Left renal pelvis (tissue), 4 donors: Measurements from ENCODE around the gene BECN2. TPM values are rescaled to one million over a fixed set of nuclear protein-coding genes. Genes with fewer than 3 reads are reported as not detected.

Source experiments
- DNase-seq, 4 donors: peaks; one replicate each; pipeline ENCODE4 v3.0.0-alpha.2; 2013; ENCODE audit warnings: low read depth in 4 of 4, low spot score in 3 of 4
- polyA plus RNA-seq, 4 donors: library from polyadenylated mRNA; unstranded; fragments of 120-200 nt; gene quantifications; one replicate each; pipeline ENCODE4 v1.2.1, GENCODE V29; 2013; ENCODE audit not compliant: insufficient read length in 4 of 4

Gene BECN2, protein sequence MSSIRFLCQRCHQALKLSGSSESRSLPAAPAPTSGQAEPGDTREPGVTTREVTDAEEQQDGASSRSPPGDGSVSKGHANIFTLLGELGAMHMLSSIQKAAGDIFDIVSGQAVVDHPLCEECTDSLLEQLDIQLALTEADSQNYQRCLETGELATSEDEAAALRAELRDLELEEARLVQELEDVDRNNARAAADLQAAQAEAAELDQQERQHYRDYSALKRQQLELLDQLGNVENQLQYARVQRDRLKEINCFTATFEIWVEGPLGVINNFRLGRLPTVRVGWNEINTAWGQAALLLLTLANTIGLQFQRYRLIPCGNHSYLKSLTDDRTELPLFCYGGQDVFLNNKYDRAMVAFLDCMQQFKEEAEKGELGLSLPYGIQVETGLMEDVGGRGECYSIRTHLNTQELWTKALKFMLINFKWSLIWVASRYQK
- not detected for polyA plus RNA-seq

DNA sequence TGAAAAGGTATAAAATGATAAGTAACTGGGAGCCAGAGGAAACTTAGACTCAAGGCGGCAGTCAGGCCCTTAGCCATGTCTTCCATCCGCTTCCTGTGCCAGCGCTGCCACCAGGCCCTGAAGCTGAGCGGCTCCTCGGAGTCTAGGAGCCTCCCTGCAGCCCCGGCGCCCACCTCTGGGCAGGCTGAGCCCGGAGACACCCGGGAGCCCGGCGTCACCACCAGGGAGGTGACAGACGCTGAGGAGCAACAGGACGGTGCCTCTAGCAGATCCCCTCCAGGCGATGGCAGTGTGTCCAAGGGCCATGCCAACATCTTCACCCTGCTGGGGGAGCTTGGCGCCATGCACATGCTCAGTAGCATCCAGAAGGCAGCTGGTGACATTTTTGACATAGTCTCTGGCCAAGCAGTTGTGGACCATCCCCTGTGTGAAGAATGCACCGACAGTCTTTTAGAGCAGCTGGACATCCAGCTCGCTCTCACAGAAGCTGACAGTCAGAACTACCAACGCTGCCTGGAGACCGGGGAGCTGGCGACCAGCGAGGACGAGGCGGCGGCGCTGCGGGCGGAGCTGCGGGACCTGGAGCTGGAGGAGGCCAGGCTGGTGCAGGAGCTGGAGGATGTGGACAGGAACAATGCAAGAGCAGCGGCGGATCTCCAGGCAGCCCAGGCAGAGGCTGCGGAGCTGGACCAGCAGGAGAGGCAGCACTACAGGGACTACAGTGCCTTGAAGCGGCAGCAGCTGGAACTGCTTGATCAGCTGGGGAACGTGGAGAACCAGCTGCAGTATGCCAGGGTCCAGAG, at the start of gene BECN2:
BECN2 (plus strand) TSS at position 76 of the 803 bp plus-strand sequence; CDS start at position 76, 0 bp downstream.
- no peak for DNase-seq

DNA sequence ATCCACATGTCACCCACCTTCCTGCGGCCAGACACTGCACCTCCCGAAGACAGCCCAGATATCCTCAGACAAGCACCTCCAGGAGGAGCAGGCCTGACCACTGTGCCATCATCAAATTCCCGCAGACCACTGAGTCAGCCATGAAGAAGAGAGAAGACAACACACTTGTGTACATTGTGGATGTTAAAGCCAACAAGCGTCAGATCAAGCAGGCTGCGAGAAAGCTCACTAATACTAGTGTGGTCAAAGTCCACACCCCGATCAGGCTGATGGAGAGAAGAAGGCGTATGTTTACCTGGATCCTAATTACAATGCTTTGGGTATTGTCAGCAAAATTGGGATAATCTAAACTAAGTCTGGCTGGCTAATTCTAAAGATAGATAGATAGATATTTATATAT, 41.4 kb upstream of the BECN2 start:
- no peak for DNase-seq

DNA sequence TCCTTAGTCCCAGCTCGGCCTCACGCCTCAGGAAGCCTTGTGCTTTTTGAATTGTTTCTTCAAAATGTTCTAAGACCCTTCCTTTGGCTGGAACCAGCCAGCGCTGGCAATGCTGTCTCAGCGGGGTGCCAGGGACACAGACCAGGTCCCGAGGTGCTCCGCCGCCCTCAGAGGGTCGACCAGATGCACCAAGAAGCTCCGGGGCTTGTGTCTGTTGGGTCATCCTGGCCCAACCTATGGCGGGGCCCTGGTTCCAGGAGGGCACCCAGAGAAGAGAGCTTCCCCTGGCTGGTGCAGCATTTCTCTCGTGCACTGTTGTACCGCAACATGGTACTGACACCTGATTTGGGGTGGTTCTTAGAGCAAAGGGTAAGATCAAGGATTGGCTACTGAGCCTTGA, 40.1 kb upstream of the BECN2 start:
- DNase-seq = no peak

DNA sequence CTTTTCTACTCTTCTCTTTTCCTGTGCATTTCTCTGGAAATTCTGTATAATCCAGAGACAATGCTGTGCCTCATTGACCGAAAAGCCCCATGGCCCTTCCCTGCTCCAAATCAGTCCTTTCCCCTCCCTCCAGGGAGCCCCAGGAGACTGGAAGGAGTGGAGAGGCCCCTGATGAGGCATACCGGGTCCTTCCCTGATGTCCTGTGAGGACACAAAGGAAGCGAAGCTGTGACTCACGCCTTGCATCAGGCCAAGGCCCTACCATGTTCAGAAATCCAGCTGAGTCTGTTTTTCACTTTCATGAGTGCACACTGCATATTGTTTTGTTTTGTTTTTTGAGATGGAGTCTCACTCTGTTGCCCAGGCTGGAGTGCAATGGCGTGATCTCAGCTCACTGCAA, 38.7 kb upstream of the BECN2 start:
- DNase-seq = no peak

DNA sequence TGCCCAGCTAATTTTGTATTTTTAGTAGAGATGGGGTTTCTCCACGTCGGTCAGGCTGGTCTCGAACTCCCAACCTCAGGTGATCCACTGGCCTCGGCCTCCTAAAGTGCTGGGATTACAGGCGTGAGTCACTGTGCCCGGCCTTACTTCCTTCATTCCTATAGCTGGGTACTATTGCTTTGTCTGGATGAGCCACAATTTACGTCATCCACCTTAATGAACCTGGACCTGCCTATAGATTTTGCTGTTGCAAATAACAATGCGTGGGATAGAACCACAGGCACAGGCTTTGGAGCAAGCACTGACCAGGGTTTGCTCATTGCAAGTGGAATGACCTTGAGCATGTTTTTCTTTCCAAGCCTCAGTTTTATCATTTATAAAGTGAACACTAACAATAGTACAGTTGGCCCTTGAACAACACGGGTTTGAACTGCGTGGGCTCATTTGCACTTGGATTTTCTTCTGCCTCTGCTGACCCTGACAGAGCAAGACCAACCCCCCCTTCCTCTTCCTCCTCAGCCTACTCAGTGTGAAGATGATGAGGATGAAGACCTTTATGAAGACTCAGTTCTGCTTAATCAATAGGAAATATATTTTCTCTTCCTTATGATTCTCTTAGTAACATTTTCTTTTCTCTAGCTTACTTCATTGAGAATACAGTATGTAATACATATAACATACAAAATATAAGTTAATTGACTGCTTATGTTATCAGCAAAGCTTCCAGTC, 33.3 kb upstream of the BECN2 start:
- DNase-seq = no peak

DNA sequence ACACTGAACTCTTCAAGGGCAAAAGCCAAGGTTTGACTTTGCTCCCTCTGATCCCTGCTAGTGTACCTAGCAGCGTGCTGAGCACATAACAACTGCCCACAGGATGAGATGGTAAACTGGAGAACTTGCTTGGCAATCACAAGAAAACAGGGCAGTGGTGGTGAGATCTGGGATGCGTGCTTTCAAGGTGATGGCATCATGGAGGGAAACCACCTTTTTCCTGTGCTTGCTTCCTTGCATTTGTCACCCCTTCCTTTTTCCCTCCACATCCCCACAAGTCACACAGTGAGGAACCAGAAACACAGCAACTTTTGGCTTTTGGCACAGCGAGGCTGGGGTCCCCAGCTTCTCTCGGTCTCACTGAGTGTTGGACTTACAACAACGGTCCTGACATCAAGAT, 31.4 kb upstream of the BECN2 start:
- DNase-seq = no peak

DNA sequence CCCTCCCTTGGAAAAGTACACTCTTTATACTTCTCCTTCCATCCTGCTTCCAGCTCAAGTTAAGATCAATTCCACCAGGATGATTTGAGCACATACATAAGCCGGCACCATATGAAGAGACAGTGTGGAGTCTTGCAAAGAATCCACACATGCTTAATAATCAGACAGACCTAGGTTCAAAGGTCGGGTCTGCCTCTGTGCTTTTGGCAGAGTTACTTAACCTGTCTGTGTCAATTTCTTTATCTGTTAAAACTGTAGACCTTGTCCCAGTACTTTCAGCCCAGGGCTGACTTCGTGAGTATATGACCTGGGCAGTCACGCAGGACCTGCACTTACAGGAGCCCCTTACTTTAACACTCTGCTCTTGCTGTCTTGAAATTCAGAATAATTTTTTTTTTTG, 30.2 kb upstream of the BECN2 start:
- no peak for DNase-seq

DNA sequence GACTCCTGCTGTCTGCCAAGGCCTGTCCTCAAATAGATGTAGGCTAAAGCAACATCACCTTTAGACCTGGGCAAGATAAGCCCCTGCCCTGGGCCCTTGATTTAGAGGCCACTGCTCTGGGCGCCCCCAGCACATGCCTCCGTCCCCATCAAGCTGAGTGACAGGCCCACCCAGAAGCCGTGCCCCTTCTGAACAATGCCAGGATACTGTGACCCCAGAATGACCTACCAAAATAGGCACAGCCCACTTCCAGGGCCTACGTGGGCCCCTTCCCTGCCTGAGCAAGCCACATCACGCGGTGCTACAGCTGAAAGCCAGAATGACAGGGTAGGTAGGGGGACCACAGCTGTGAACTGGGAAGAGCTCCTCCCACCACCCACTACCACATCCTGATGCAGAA, 24.7 kb upstream of the BECN2 start:
- DNase-seq = no peak

DNA sequence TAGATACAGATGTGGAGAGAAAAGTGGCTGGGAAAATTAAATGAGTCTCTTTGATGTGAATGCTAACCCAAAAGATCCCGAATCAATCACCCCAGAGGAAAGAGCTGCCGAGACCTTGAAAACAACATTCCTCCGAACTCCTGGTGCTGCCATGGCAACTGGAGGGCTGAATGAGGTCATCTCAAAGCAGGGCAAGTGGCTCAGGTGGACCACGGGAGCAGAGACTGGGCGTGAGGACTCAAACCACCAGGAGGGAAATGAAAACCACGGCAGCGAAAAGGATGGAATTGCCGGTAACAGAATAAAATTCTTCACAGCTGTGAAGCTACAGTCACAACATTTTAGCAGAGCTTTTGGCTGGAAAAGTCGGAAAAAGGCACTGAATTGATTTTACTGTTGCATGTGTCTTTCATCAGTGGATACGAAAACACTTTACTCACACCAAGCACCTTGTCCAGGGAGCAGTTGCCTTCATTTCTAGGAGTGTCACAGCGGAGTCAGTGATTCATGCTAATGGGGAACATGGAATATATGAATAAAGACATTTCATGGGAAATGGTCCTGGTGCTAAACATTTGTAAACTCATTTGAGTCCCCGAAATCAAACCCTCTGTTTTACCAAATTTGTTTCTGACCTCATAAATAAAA, 23.2 kb upstream of the BECN2 start:
- peak; percentile 7 to 40 (median 20) for DNase-seq

DNA sequence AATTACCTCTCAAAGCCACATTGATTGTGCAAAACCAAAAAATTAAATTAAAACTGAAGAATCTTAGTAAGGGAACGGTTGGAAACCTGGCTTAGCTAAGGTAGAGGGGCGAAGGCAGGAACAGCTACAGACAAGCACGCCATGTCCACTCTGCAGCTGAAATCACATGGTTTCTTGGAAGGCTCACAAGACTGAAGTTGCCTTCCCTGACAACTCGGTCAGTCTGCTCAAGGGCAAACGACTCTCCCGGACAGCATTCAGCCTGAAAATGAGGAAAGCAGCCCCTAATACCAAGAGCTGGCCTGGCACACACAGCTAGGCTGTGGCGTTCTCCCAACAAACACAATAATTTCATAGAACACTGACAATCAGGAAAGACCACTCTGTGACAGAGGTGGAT, 22.7 kb upstream of the BECN2 start:
- no peak for DNase-seq

DNA sequence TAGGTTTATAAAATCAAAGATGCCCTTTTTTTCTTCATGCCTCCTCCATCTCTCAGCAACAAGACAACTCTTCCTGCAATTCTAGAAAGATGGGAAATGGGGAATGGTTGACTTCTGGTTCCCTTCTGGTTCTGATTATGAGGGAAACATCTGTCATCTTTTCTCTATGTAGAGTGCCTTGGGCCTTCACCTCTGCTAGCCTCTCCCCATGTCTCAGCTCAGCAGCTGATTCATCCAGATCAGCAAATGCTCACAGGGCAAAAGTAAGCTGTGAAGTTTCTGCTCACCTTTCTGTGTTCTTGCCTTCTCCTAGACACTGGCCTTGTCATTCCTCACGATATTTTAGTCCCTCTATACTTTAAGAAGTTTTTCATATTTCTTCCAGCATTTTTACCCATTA, 17.8 kb upstream of the BECN2 start:
- no peak for DNase-seq

DNA sequence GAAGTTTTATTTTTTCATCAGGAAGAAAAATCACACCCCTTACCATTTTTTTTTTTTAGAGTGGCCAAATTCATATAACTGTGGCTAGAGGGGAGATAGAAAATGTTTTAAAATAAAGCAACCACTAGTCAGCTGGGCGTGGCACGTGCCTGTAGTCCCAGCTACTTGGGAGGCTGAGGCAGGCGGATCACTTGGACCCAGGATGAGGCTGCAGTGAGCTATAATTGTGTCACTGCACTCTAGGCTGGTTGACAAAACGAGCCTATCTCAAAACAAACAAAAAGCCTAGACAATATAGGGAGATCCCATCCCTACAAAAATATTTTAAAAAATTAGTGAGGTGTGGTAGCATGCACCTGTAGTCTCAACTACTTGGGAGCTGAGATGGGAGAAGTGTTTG, 14.8 kb upstream of the BECN2 start:
- no peak for DNase-seq

DNA sequence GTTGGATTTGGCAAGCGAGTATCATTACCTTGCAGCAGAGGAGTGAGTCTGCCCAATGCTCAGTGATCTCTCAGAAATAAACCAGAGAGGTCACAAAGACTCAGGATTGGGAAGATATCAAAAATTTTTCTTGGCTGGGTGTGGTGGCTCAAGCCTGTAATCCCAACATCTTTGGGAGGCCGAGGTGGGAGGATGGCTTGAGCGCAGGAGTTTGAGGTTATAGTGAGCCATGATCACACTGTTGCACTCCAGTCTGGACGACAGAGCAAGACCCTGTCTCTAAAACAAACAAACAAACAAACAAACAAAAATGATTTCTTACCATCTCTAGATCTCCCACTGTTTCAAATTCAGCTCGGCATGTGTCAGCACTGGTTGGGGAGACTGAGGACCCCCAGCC, 13.3 kb upstream of the BECN2 start:
- no peak for DNase-seq

DNA sequence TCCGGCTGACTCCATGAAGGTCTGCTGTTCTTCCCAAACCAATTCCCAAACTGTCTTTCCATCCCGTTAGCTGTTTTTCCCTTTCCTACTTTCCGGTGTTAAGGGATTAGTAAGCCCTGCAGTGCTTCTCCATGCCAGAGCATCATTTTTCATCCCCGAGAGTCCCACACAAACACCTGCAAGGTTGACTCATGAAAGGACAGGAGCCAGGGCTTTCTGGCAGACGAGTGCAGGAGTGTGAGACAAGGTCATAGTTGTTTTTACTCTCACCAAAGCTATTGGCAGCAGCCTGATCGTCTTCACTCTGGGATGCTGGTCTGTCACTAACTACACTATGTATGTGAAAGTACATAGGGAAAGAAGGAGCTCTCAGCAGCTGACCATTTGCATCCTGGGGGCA, 10.2 kb upstream of the BECN2 start:
- no peak for DNase-seq

DNA sequence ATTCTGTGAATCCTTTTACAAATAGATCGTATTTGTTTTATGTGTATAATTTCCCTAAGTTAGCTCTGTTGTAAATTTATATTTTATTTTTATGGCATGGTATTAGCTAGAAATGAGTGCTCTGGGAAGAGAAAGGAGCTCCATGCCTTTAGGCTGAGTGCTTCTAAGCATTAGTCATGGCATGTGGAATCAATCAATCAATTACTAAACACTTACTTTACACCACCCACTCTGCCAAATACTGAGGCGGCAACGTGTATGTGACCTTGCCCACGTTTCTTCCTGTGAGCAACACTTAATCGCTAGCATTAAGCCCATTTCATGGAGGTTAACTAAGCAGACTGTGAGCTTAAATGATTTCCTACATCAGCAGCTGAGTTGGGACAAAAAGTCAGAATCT, 7.2 kb upstream of the BECN2 start:
- DNase-seq = no peak

DNA sequence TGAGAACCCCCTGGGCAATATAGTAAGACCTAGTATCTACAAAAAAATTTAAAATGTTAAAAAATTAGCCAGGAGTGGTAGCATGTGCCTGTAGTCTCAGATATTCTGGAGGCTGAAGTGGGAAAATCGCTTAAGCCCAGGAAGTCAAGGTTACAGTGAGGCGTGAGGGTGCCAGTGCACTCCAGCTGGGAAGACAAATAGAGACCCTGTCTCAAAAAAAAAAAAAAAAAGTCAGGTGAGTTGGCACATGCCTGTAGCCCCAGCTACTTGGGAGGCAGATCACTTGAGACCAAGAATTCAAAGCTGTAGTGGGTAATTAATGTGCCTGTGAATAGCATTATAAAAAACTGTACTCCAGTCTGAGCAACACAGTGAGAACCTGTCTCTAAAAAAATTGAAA, 4.6 kb downstream of the BECN2 start:
- no peak for DNase-seq

DNA sequence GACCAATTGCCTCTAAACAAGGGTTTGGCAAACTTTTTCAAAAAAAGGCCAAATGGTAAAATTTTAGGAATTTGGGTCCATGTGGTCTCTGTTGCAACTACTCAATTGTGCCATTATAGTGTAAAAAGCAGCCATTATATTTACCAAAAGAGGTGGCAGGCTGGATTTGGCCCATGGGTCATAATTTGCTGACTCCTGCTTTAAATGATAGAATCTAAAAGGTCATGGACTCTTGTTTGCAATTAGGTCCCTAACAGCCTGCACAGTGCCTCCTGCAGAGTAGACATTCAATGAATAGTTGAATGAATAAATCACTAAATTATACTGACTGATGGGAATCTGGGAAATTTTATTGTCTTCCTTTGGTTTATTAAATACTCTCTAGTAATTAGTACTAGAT, 6.2 kb downstream of the BECN2 start:
- DNase-seq = no peak

DNA sequence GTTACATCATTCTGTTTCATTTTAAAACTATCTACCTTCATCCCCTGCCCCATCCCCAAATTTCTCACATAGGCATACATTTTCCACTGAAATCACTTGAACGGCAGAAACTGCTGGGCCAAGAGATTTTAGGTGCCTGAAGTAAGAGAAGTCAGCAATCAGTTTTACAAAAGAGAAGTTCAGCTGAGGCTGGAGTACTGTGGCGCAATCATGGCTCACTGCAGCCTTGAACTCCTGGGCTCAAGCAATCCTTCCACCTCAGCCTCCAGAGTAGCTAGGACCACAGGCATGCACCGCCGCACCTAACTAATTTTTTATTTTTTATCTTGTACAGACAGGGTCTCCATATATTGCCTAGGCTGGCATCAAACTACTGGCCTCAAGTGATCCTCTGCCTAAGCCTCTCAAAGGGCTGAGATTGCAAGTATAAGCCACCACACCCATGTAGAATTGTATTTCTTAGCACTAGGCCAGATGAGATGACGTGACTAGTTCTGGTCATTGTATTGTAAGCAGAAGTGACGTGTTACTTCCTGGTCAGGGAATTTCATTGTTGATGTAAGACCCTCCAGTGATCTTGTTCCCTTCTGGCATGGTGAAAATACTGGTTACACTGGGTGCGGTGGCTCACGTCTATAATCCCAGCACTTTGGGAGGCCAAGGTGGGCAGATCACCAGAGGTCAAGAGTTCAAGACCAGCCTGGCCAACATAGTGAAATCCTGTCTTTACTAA, 7.1 kb downstream of the BECN2 start:
- DNase-seq = no peak

DNA sequence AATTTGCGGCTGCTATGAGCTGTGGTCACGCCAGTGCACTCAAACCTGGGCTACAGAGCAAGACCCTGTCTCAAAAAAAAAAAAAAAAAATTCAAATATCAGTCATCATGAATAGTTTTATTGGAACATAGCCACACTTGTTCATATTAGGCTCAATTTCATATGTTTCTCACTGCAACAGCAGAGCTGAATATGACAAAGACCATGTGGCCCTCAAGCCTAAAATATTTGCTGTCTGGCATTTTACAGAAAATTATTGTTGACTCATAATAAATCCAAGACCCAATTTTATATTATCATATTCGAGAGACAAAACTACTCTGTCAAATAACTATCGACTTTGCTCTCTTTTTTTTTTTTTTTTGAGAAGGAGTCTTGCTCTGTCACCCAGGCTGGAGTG, 11.0 kb downstream of the BECN2 start:
- DNase-seq = no peak

DNA sequence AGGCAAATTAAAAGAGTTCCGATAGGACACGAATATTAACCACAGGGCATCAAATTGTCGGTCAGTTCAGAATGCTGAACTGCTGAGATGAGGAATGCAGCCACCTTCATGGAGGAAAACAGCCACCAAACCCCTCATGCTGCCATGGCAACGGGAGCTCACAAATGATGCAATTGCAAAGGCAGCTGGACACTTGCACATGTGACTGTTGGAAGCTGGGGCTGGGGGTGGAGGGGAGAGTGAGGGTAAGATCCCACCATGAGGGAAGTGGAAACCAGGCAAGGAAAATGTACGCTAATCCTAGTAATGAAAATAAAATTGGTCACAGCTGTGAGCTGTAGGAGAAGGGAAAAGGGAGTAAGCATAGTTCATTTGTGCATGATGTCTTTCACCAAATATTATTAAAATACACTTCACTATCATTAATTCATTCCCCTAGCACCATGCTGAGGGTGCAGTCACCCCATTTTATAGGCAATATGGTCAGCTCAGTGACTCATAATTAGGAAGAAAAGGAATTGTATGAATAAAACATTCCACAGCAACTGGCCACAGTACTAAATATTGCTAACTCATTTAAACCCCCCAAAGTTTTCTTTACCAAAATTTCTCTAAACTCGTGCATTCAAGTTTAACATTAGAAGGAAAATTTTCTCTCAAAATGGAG, 15.3 kb downstream of the BECN2 start:
- DNase-seq = no peak
